Gastrocnemius medialis (tissue), 4 donors: Measurements from ENCODE around the gene MTHFS. TPM values are rescaled to one million over a fixed set of nuclear protein-coding genes. Genes with fewer than 3 reads are reported as not detected.

ENCODE experiments used
- ATAC-seq, 2 donors: fragments of 150-250 bp; one replicate each; pipeline ENCODE4 v1.9.1; 2016
- DNase-seq, 2 donors: peaks; one replicate each; pipeline ENCODE4 v3.0.0-alpha.2; 2019
- H3K27ac ChIP-seq, 4 donors: fragments of 200-600 bp; sonication (generic); 1 replicate in 1 of 4; 2 replicates in 3 of 4; pipeline ENCODE4 v1.5.1; 2016 to 2018; ENCODE audit warnings: mild to moderate bottlenecking in 2 of 4, moderate library complexity in 1 of 4
- H3K27me3 ChIP-seq, 3 donors: fragments of 200-600 bp; sonication (generic) in 2 of 3; 1 replicate in 1 of 3; 2 replicates in 2 of 3; pipeline versions ENCODE4 v1.5.1 to v1.6.0; 2016 to 2019; ENCODE audit warnings: mild to moderate bottlenecking in 1 of 3, moderate library complexity in 1 of 3
- H3K36me3 ChIP-seq, 2 donors: fragments of 200-600 bp; sonication (generic) in 1 of 2; one replicate each; pipeline ENCODE4 v1.5.1; 2017 to 2018
- H3K4me1 ChIP-seq, 2 donors: fragments of 200-600 bp; sonication (generic) in 1 of 2; one replicate each; pipeline ENCODE4 v1.5.1; 2016 to 2017; ENCODE audit warnings: mild to moderate bottlenecking in 2 of 2
- H3K4me3 ChIP-seq, 4 donors: fragments of 200-600 bp; sonication (generic) in 3 of 4; 1 replicate in 1 of 4; 2 replicates in 3 of 4; pipeline ENCODE4 v1.5.1; 2016 to 2019; ENCODE audit warnings: mild to moderate bottlenecking in 2 of 4
- H3K9me3 ChIP-seq, 3 donors: fragments of 200-600 bp; sonication (generic) in 2 of 3; 1 replicate in 1 of 3; 2 replicates in 2 of 3; pipeline ENCODE4 v1.5.1; 2016 to 2019
- CTCF ChIP-seq, 5 experiments: fragments of 450-650 bp in 3 of 5; fragments of 200-600 bp in 2 of 5; sonication (generic) in 2 of 5; IDR thresholded peaks in 4 of 5; conservative IDR thresholded peaks in 1 of 5; 1 replicate in 4 of 5; 2 replicates in 1 of 5; pipeline ENCODE4 v1.5.1; 2016 to 2019; ENCODE audit warnings: antibody characterized with exemption in 5 of 5, mild to moderate bottlenecking in 3 of 5, moderate library complexity in 3 of 5
- POLR2A ChIP-seq, 2 donors: fragments of 450-650 bp; IDR thresholded peaks; one replicate each; pipeline ENCODE4 v1.6.1; 2017; ENCODE audit warnings: antibody characterized with exemption in 2 of 2, mild to moderate bottlenecking in 2 of 2, moderate library complexity in 2 of 2
- in situ Hi-C, 4 donors: fragments of 200-750 bp; cut with MboI; loops; one replicate each; pipeline versions ENCODE4 v1.15.0 to v1.8.0; 2017; ENCODE audit warnings: low sequenced_read_pairs in 4 of 4
- intact Hi-C: fragments of 100-400 bp; cut with DNase I; formaldehyde crosslinking; loops from one replicate; pipeline ENCODE4 v1.15.1; 2023; ENCODE audit warnings: low total_unique reads
- total RNA-seq, 4 donors: library from RNA; depleted of rRNA; stranded (reverse); fragments of >200 nt; gene quantifications; one replicate each; pipeline versions ENCODE4 v1.1.0 to v1.2.3, GENCODE V29; 2016

MTHFS gene
- total RNA-seq, 4 donors from 2014 or later = 7.0 to 16.7 (median 14.6) TPM

DNA sequence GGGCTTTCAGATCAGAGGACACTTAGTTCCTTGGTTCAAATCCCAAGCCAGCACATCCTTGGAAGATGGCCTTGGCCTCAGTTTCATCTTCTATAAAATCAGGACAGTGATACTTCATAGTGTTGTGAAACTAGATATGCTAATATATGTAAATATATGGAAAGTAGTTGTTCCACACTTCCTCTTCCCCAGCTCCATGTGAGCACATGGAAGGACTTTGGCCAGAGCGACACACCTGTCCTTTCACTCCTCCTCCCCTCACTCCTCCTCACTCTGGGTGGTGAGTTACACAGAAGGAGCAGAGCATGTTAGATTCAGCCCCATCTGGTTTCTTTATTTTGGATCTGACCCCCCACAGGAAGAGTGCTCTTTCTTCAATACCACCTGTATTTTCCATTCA lies 65.2 kb downstream of the MTHFS start:
- no peak overlapping the region for H3K27ac ChIP-seq
- no peaks in the 10 kb centered on the region for H3K9me3 ChIP-seq
- no peak for DNase-seq
- TF ChIP-seq POLR2A (IDR thresholded peaks at IDR 0.05) (no peak), CTCF (IDR thresholded peaks at IDR 0.05 in 4 of 5, conservative IDR thresholded peaks at IDR 0.05 in 1 of 5) (no peak)
- in situ Hi-C loops (no loop called here), intact Hi-C loops (no loop called here)
- H3K27me3 ChIP-seq = no peaks in the 10 kb centered on the region
- peaks cover 0 to 5% of the 10 kb centered on the region in 2 donors for H3K36me3 ChIP-seq
- no peaks in the 10 kb centered on the region for H3K4me1 ChIP-seq
- no peak for ATAC-seq
- H3K4me3 ChIP-seq = no peak overlapping the region

GRCh38 chr15:79829950-79830349 lies 66.9 kb downstream of the MTHFS start:
- in situ Hi-C loops = no loop called here
- Histone ChIP-seq H3K4me3 (no peak overlapping the region), H3K4me1 (no peaks in the 10 kb centered on the region), H3K27me3 (no peaks in the 10 kb centered on the region), H3K36me3 (peaks cover 0 to 5% of the 10 kb centered on the region in 2 donors), H3K27ac (no peak overlapping the region), H3K9me3 (no peaks in the 10 kb centered on the region)
- DNase-seq (no peak), ATAC-seq (no peak)
- TF ChIP-seq CTCF (IDR thresholded peaks at IDR 0.05 in 4 of 5, conservative IDR thresholded peaks at IDR 0.05 in 1 of 5) = no peak
- no peak for TF ChIP-seq POLR2A (IDR thresholded peaks at IDR 0.05)
- intact Hi-C loops = no loop called here

GRCh38 chr15:79828447-79828846 lies 68.4 kb downstream of the MTHFS start:
- Histone ChIP-seq H3K27ac (no peak overlapping the region), H3K27me3 (no peaks in the 10 kb centered on the region), H3K4me3 (no peak overlapping the region), H3K36me3 (peaks cover 0 to 5% of the 10 kb centered on the region in 2 donors), H3K9me3 (no peaks in the 10 kb centered on the region), H3K4me1 (no peaks in the 10 kb centered on the region)
- intact Hi-C loops = no loop called here
- no peak for ATAC-seq
- no peak for DNase-seq
- TF ChIP-seq CTCF (IDR thresholded peaks at IDR 0.05 in 4 of 5, conservative IDR thresholded peaks at IDR 0.05 in 1 of 5) (no peak), POLR2A (IDR thresholded peaks at IDR 0.05) (no peak)
- in situ Hi-C loops = no loop called here

- ATAC-seq (no peak), DNase-seq (no peak)
- Histone ChIP-seq H3K27me3 (no peaks in the 10 kb centered on the region), H3K9me3 (no peaks in the 10 kb centered on the region), H3K4me3 (no peak overlapping the region), H3K27ac (no peak overlapping the region), H3K36me3 (peaks cover 0 to 5% of the 10 kb centered on the region in 2 donors), H3K4me1 (no peaks in the 10 kb centered on the region)
- no peak for TF ChIP-seq POLR2A (IDR thresholded peaks at IDR 0.05)
- no peak for TF ChIP-seq CTCF (IDR thresholded peaks at IDR 0.05 in 4 of 5, conservative IDR thresholded peaks at IDR 0.05 in 1 of 5)
- intact Hi-C loops = no loop called here
- in situ Hi-C loops = no loop called here
Observed at GRCh38 chr15:79826800-79827199, 70.0 kb downstream of the MTHFS start.

GRCh38 chr15:79824136-79824701 lies 72.6 kb downstream of the MTHFS start:
- H3K27ac ChIP-seq = no peak overlapping the region
- in situ Hi-C loops (no loop called here), intact Hi-C loops (no loop called here)
- no peaks in the 10 kb centered on the region for H3K9me3 ChIP-seq
- H3K27me3 ChIP-seq = no peaks in the 10 kb centered on the region
- ATAC-seq (no peak), DNase-seq (no peak)
- no peak overlapping the region for H3K4me3 ChIP-seq
- H3K36me3 ChIP-seq = no peaks in the 10 kb centered on the region
- no peaks in the 10 kb centered on the region for H3K4me1 ChIP-seq
- TF ChIP-seq POLR2A (IDR thresholded peaks at IDR 0.05) (no peak), CTCF (IDR thresholded peaks at IDR 0.05 in 4 of 5, conservative IDR thresholded peaks at IDR 0.05 in 1 of 5) (no peak)
